ENCODE data around the gene AKAP7. TPM values are rescaled to one million over a fixed set of nuclear protein-coding genes. Genes with fewer than 3 reads are reported as not detected.

Gene AKAP7
- polyA plus RNA-seq, 3 donors, result 2.4 to 4.9 (median 3.4) TPM

- intact Hi-C loops (cut with micrococcal nuclease), result no loop called here
- Histone ChIP-seq H3K4me1 (ENCODE audit: control insufficient read depth in 1 of 2, insufficient read depth in 2 of 2, low read length in 2 of 2) (no peaks in the 10 kb centered on the region), H3K79me2 (ENCODE audit: insufficient read depth, low read length) (no peaks in the 10 kb centered on the region), H3K9me3 (replicated peaks in 1 of 2; ENCODE audit: control insufficient read depth in 1 of 2, insufficient read depth in 1 of 2, low read length in 2 of 2) (no peaks in the 10 kb centered on the region), H2AFZ (ENCODE audit: insufficient read depth, low read depth, low read length, poor library complexity, severe bottlenecking) (no peak overlapping the region), H3K4me2 (replicated peaks; ENCODE audit: extremely low read depth, low read length, poor library complexity, severe bottlenecking) (no peak overlapping the region), H3K27ac (ENCODE audit: low read depth in 1 of 2, low read length in 2 of 2) (no peak overlapping the region), H3K27me3 (ENCODE audit: control insufficient read depth in 2 of 2, insufficient read depth in 2 of 2, low read length in 2 of 2) (no peaks in the 10 kb centered on the region), H3K9ac (ENCODE audit: insufficient read depth, low read length, poor library complexity, severe bottlenecking) (no peak overlapping the region), H4K20me1 (ENCODE audit: insufficient read depth, low read length) (no peaks in the 10 kb centered on the region), H3K36me3 (replicated peaks in 1 of 2; ENCODE audit: control insufficient read depth in 1 of 2, insufficient read depth in 2 of 2, low read length in 2 of 2) (no peaks in the 10 kb centered on the region), H3K4me3 (replicated peaks in 1 of 3; ENCODE audit: low read depth in 2 of 3, low read length in 3 of 3) (no peak overlapping the region)
- no peaks in the 10 kb centered on the region for H3K4me1 Mint-ChIP-seq
- peaks cover 0 to 11% (median 0%) of the 10 kb centered on the region in 7 donors for H3K9me3 Mint-ChIP-seq
- no peaks in the 10 kb centered on the region for H3K27me3 Mint-ChIP-seq (ENCODE audit: low read depth in 3 of 3)
- H3K27ac Mint-ChIP-seq, result no peak overlapping the region
- TF ChIP-seq CTCF (IDR thresholded peaks at IDR 0.05), result no peak
- DNase-seq, result no peak
- H3K4me3 Mint-ChIP-seq, result no peak overlapping the region
- no CpG with 5 or more reads among the region's 2 CpGs for WGBS (ENCODE audit: insufficient coverage)
- peaks cover 9 to 11% of the 10 kb centered on the region in 2 donors for H3K36me3 Mint-ChIP-seq
Measured at GRCh38 chr6:131210469-131210868, 75.2 kb downstream of the AKAP7 start.

GRCh38 chr6:131212024-131212423 lies 76.8 kb downstream of the AKAP7 start:
- Histone ChIP-seq H3K36me3 (replicated peaks in 1 of 2; ENCODE audit: control insufficient read depth in 1 of 2, insufficient read depth in 2 of 2, low read length in 2 of 2) (no peaks in the 10 kb centered on the region), H3K27ac (ENCODE audit: low read depth in 1 of 2, low read length in 2 of 2) (no peak overlapping the region), H3K27me3 (ENCODE audit: control insufficient read depth in 2 of 2, insufficient read depth in 2 of 2, low read length in 2 of 2) (no peaks in the 10 kb centered on the region), H3K4me2 (replicated peaks; ENCODE audit: extremely low read depth, low read length, poor library complexity, severe bottlenecking) (no peak overlapping the region), H2AFZ (ENCODE audit: insufficient read depth, low read depth, low read length, poor library complexity, severe bottlenecking) (no peak overlapping the region), H3K4me3 (replicated peaks in 1 of 3; ENCODE audit: low read depth in 2 of 3, low read length in 3 of 3) (no peak overlapping the region), H3K9ac (ENCODE audit: insufficient read depth, low read length, poor library complexity, severe bottlenecking) (no peak overlapping the region), H3K9me3 (replicated peaks in 1 of 2; ENCODE audit: control insufficient read depth in 1 of 2, insufficient read depth in 1 of 2, low read length in 2 of 2) (no peaks in the 10 kb centered on the region), H3K4me1 (ENCODE audit: control insufficient read depth in 1 of 2, insufficient read depth in 2 of 2, low read length in 2 of 2) (no peaks in the 10 kb centered on the region), H4K20me1 (ENCODE audit: insufficient read depth, low read length) (no peaks in the 10 kb centered on the region), H3K79me2 (ENCODE audit: insufficient read depth, low read length) (no peaks in the 10 kb centered on the region)
- no peak for TF ChIP-seq CTCF (IDR thresholded peaks at IDR 0.05)
- H3K27me3 Mint-ChIP-seq (ENCODE audit: low read depth in 3 of 3), result no peaks in the 10 kb centered on the region
- no peak for DNase-seq
- intact Hi-C loops (cut with micrococcal nuclease), result no loop called here
- H3K27ac Mint-ChIP-seq, result no peak overlapping the region
- 100% methylated on average over 3 of the region's 5 CpGs for WGBS (ENCODE audit: insufficient coverage)
- H3K4me3 Mint-ChIP-seq, result no peak overlapping the region
- no peaks in the 10 kb centered on the region for H3K4me1 Mint-ChIP-seq
- H3K36me3 Mint-ChIP-seq, result peaks cover 9% of the 10 kb centered on the region in 2 donors
- peaks cover 0 to 11% (median 0%) of the 10 kb centered on the region in 7 donors for H3K9me3 Mint-ChIP-seq

Measured in CD14-positive monocyte (primary cell).